GM19239 (cell line): ENCODE measurements around the gene SHTN1.

ENCODE experiments used
- DNase-seq: peaks from one replicate; pipeline ENCODE4 v3.0.0; 2011; ENCODE audit warnings: low spot score; ENCODE audit not compliant: insufficient read length
- FAIRE-seq: peaks from 2 replicates; lab custom pipeline; 2011; peaks lifted over from hg19 to GRCh38; lab: Jason Lieb, UNC

The SHTN1 gene

GRCh38 chr10:117005026-117005526 is at the start of gene SHTN1:
Gene SHTN1 (minus strand): TSS chr10:117005187. CDS start chr10:117005079, 108 bp downstream.
- no peak for FAIRE-seq
- no peak for DNase-seq

GRCh38 chr10:117053482-117053881 is 48.5 kb upstream of the SHTN1 start:
- no peak for FAIRE-seq
- DNase-seq, result no peak

GRCh38 chr10:117047947-117048346 is 43.0 kb upstream of the SHTN1 start:
- no peak for FAIRE-seq
- DNase-seq, result no peak

- DNase-seq (no peak), FAIRE-seq (no peak)
These were observed 11.3 kb upstream of the SHTN1 start for GRCh38 chr10:117016266-117016665.

- FAIRE-seq (no peak), DNase-seq (no peak)
These were observed 9.8 kb upstream of the SHTN1 start for GRCh38 chr10:117014835-117015234.

- FAIRE-seq (no peak), DNase-seq (no peak)
These were observed 2.1 kb upstream of the SHTN1 start for GRCh38 chr10:117007080-117007479.

- DNase-seq, result no peak
These were observed 604 bp upstream of the SHTN1 start for GRCh38 chr10:117005527-117006055.

GRCh38 chr10:117004227-117005025 is 561 bp downstream of the SHTN1 start:
- DNase-seq (no peak), FAIRE-seq (peak; percentile 33)

More at GRCh38 chr10:117005527-117006055, 604 bp upstream of the SHTN1 start:
- FAIRE-seq, result no peak

GRCh38 chr10:117003336-117003735 is 1.7 kb downstream of the SHTN1 start:
- DNase-seq, result no peak
- FAIRE-seq, result no peak

GRCh38 chr10:117002206-117002605 is 2.8 kb downstream of the SHTN1 start:
- DNase-seq (no peak), FAIRE-seq (no peak)

GRCh38 chr10:117001144-117001543 is 3.8 kb downstream of the SHTN1 start:
- FAIRE-seq (no peak), DNase-seq (no peak)

GRCh38 chr10:117000580-117000979 is 4.4 kb downstream of the SHTN1 start:
- DNase-seq (no peak), FAIRE-seq (no peak)

- FAIRE-seq, result no peak
These were observed 6.8 kb downstream of the SHTN1 start for GRCh38 chr10:116998172-116998571.

GRCh38 chr10:116997015-116997414 is 8.0 kb downstream of the SHTN1 start:
- FAIRE-seq (no peak), DNase-seq (no peak)

More at GRCh38 chr10:116998172-116998571, 6.8 kb downstream of the SHTN1 start:
- no peak for DNase-seq

- FAIRE-seq (no peak), DNase-seq (no peak)
These were observed 9.3 kb downstream of the SHTN1 start for GRCh38 chr10:116995648-116996047.

- FAIRE-seq (peak; percentile 8), DNase-seq (no peak)
These were observed 10.7 kb downstream of the SHTN1 start for GRCh38 chr10:116994113-116994890.

GRCh38 chr10:116993610-116994009 is 11.4 kb downstream of the SHTN1 start:
- no peak for DNase-seq
- no peak for FAIRE-seq

- DNase-seq (no peak), FAIRE-seq (no peak)
These were observed 12.8 kb downstream of the SHTN1 start for GRCh38 chr10:116992183-116992582.

GRCh38 chr10:116990276-116990800 is 14.6 kb downstream of the SHTN1 start:
- no peak for DNase-seq

GRCh38 chr10:116989439-116989838 is 15.5 kb downstream of the SHTN1 start:
- FAIRE-seq, result no peak

More at GRCh38 chr10:116990276-116990800, 14.6 kb downstream of the SHTN1 start:
- FAIRE-seq, result no peak

More at GRCh38 chr10:116989439-116989838, 15.5 kb downstream of the SHTN1 start:
- DNase-seq, result no peak
